Esophagus squamous epithelium (tissue), 5 donors: ENCODE data around the gene CTXN1. TPM values are rescaled to one million over a fixed set of nuclear protein-coding genes. Genes with fewer than 3 reads are reported as not detected.

Experiments used
- DNase-seq: peaks from one replicate; lab custom pipeline; 2025; lab: John Stamatoyannopoulos, UW
- H3K27ac ChIP-seq, 4 donors: fragments of 200-600 bp; sonication (generic); one replicate each; pipeline ENCODE4 v1.5.1; 2016 to 2019; ENCODE audit warnings: mild to moderate bottlenecking in 1 of 4
- H3K27me3 ChIP-seq, 4 donors: fragments of 200-600 bp; sonication (generic); 1 replicate in 3 of 4; 2 replicates in 1 of 4; pipeline versions ENCODE4 v1.5.1 to v1.6.0; 2017 to 2021; ENCODE audit warnings: antibody characterized with exemption in 1 of 4
- H3K36me3 ChIP-seq, 3 donors: fragments of 200-600 bp; sonication (generic); one replicate each; pipeline ENCODE4 v1.5.1; 2016 to 2019
- H3K4me1 ChIP-seq, 3 donors: fragments of 200-600 bp; sonication (generic); one replicate each; pipeline ENCODE4 v1.5.1; 2017 to 2019
- H3K4me3 ChIP-seq, 4 donors: fragments of 200-600 bp; sonication (generic); 1 replicate in 3 of 4; 2 replicates in 1 of 4; pipeline ENCODE4 v1.5.1; 2016 to 2019; ENCODE audit warnings: mild to moderate bottlenecking in 2 of 4, moderate library complexity in 1 of 4
- H3K9me3 ChIP-seq, 3 donors: fragments of 200-600 bp; sonication (generic); one replicate each; pipeline ENCODE4 v1.5.1; 2016 to 2019
- POLR2A ChIP-seq, 4 donors: fragments of 450-650 bp; IDR thresholded peaks; one replicate each; pipeline ENCODE4 v1.6.1; 2017; ENCODE audit warnings: antibody characterized with exemption in 4 of 4, mild to moderate bottlenecking in 4 of 4, moderate library complexity in 3 of 4
- WGBS, 2 donors: methylation state at CpG; one replicate each; pipeline ENCODE4 v1.1.5; 2018; 5-methylcytosine and 5-hydroxymethylcytosine counted together
- intact Hi-C: fragments of 100-400 bp; cut with DNase I; formaldehyde crosslinking; loops from one replicate; pipeline ENCODE4 v1.15.0; 2022
- total RNA-seq, 4 donors: library from RNA; depleted of rRNA; stranded (reverse); fragments of >200 nt; gene quantifications; one replicate each; pipeline ENCODE4 v1.1.0, GENCODE V29; 2016
- TF ChIP-seq, protein P1 (sequence below), 6 experiments: fragments of 450-650 bp in 4 of 6; fragments of 200-600 bp in 2 of 6; sonication (generic) in 2 of 6; IDR thresholded peaks; one replicate each; pipeline ENCODE4 v1.5.1; 2016 to 2019; ENCODE audit warnings: antibody characterized with exemption in 6 of 6, mild to moderate bottlenecking in 4 of 6, moderate library complexity in 4 of 6
- donor health status: DM: yes; HTN: yes; CAD: no.

Gene CTXN1
- total RNA-seq, 4 donors from 2014 or later: 0.35 to 2.7 (median 0.75) TPM; not detected in 1

DNA sequence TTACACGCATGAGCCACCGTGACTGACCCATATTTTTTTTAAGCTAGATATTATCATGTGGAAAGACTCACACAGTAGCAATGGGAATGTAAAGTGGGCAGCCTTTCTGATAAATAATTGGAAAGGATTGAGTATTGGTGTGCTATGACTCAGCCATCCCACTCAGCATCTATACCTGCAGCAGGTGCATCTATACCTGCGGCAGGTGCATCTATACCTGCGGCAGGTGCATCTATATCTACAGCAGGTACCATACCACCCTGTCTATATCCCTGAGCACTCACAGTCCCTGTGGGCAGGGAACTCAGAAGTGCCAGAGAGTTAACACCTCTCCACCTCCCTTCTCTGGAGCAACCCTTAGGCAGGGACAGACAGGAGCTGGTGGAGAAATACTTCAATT is 42.8 kb downstream of the CTXN1 start:
- Histone ChIP-seq H3K4me1 (peaks cover 2 to 3% (median 2%) of the 10 kb centered on the region in 3 donors), H3K36me3 (no peaks in the 10 kb centered on the region), H3K9me3 (no peaks in the 10 kb centered on the region), H3K27me3 (peaks cover 0 to 22% (median 0%) of the 10 kb centered on the region in 4 donors), H3K4me3 (no peak overlapping the region), H3K27ac (no peak overlapping the region)
- no peak for TF ChIP-seq POLR2A (IDR thresholded peaks at IDR 0.05)
- TF ChIP-seq, protein P1, sequence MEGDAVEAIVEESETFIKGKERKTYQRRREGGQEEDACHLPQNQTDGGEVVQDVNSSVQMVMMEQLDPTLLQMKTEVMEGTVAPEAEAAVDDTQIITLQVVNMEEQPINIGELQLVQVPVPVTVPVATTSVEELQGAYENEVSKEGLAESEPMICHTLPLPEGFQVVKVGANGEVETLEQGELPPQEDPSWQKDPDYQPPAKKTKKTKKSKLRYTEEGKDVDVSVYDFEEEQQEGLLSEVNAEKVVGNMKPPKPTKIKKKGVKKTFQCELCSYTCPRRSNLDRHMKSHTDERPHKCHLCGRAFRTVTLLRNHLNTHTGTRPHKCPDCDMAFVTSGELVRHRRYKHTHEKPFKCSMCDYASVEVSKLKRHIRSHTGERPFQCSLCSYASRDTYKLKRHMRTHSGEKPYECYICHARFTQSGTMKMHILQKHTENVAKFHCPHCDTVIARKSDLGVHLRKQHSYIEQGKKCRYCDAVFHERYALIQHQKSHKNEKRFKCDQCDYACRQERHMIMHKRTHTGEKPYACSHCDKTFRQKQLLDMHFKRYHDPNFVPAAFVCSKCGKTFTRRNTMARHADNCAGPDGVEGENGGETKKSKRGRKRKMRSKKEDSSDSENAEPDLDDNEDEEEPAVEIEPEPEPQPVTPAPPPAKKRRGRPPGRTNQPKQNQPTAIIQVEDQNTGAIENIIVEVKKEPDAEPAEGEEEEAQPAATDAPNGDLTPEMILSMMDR (IDR thresholded peaks at IDR 0.05): no peak
- 57 to 76% methylated on average over 3 to 4 of the region's 4 CpGs for WGBS, 2 donors
- intact Hi-C loops: no loop called here
- no peak for DNase-seq

DNA sequence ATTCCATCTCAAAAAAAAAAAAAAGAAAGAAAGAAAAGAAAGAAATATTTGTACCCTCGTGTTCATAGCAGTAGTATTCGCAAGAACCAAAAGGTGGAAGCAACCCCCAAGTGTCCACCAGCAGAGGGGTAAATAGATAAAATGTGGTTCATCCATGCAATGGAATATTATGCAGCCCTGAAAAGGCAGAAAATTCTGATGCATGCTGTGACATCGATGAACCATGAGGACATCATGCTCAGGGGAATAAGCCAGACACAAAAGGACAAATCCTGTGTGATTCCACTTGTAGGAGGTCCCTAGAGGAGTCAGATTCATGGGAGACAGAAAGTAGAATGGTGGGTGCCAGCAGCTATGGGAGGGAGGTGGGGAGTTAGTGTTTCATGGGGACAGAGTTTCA is 44.0 kb downstream of the CTXN1 start:
- intact Hi-C loops: no loop called here
- no peaks in the 10 kb centered on the region for H3K4me1 ChIP-seq
- no peak overlapping the region for H3K4me3 ChIP-seq
- no peak for TF ChIP-seq POLR2A (IDR thresholded peaks at IDR 0.05)
- TF ChIP-seq, protein P1 (IDR thresholded peaks at IDR 0.05): no peak
- 86 to 88% methylated on average over 3 of the region's 3 CpGs for WGBS, 2 donors
- no peaks in the 10 kb centered on the region for H3K36me3 ChIP-seq
- no peak overlapping the region for H3K27ac ChIP-seq
- peaks cover 0 to 16% (median 0%) of the 10 kb centered on the region in 4 donors for H3K27me3 ChIP-seq
- no peak for DNase-seq
- no peaks in the 10 kb centered on the region for H3K9me3 ChIP-seq

DNA sequence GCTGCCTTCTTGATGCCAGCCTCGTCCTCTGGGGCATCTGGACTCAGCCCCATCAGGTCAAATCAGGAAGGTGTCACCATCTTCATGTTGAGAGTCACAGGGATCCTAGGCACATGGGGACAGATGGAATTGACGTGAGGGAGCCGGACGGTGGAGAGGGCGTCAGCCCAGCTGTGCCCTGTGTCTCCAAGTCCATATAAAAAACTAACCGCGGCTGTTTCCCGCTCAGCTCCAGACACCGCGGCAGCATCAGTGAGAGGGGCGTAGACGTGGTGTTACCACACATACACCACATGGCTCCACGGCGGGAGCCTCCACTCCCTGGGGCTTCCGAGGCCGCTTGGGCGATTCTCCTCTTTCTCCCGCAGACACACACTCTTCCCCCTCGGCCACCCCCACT is 46.1 kb downstream of the CTXN1 start:
- intact Hi-C loops: no loop called here

DNA sequence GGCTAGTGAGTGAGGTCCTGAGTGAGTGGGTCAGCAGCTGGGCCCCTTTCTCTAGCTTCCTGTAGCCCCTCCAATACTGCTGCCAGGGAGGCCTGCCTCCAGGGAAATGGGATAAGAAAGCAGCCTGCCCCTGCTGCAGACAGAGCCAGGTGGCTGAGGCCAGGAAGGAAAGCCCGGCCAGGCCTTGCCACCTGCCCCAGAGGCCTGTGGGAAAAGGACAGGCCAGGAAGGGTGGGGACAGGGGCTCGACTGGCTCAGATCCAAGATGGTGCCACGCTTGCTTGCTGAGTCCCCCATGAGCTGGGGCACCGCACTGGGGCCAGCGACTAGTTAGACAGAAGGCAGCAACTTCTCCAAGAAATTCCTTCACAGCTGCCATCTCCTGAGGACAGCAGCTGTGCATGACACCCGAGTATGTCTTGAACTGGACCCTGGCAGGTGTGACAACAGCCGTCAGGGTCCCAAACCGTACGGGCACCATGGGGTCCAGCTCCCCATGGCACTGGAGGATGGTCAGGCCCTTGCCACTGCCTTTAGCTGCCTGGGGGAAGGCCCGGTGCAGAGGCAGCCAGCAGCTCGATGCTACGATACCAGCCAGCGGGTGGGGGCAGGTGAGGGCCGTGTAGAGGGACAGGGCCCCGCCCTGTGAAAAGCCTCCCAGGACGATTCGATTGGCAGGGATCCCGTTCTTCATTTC is 46.7 kb downstream of the CTXN1 start:
- TF ChIP-seq, protein P1 (IDR thresholded peaks at IDR 0.05): no peak
- no peak for TF ChIP-seq POLR2A (IDR thresholded peaks at IDR 0.05)
- peaks cover 0 to 7% (median 2%) of the 10 kb centered on the region in 3 donors for H3K4me1 ChIP-seq
- no peaks in the 10 kb centered on the region for H3K9me3 ChIP-seq
- DNase-seq: no peak
- H3K27ac ChIP-seq: no peak overlapping the region
- 62 to 80% methylated on average over 3 to 5 of the region's 18 CpGs for whole genome bisulfite sequencing, 2 donors
- H3K27me3 ChIP-seq: peaks cover 0 to 35% (median 5%) of the 10 kb centered on the region in 4 donors
- intact Hi-C loops: no loop called here
- no peak overlapping the region for H3K4me3 ChIP-seq
- H3K36me3 ChIP-seq: no peaks in the 10 kb centered on the region

More for the DNA sequence above, 46.1 kb downstream of the CTXN1 start:
- TF ChIP-seq, protein P1 (IDR thresholded peaks at IDR 0.05): no peak
- TF ChIP-seq POLR2A (IDR thresholded peaks at IDR 0.05): no peak
- WGBS, 2 donors: 81 to 88% methylated on average over 18 of the region's 19 CpGs
- no peak for DNase-seq
- Histone ChIP-seq H3K4me1 (peaks cover 0 to 2% (median 0%) of the 10 kb centered on the region in 3 donors), H3K4me3 (no peak overlapping the region), H3K27ac (no peak overlapping the region), H3K27me3 (peaks cover 0 to 29% (median 2%) of the 10 kb centered on the region in 4 donors), H3K36me3 (no peaks in the 10 kb centered on the region), H3K9me3 (no peaks in the 10 kb centered on the region)

DNA sequence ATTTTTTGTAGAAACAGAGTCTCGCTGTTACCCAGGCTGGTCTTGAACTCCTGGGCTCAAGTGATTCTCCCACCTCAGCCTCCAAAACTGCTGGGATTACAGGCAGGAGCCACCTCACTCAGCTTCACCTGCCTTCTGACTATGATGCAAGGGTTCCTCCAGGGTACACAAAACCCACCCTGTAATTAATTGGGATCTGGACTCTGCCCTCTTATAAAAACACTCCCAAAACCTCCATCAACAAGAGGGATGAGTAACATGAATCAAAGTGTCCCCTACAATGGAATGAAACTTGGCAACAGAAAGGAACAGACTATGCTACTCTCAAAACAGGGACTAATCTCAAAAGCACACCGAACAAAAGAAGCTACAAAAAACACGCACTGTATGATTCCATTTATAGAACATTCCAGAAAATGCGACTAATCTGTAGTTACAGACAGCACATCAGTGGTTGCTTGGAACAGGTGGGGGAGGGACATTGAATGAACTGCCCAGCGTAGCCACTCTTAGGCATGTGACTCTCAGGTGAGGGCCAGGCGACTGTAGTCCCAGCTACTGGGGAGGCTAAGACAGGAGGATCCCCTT is 48.6 kb downstream of the CTXN1 start:
- Histone ChIP-seq H3K27me3 (peaks cover 10 to 54% (median 20%) of the 10 kb centered on the region in 4 donors), H3K9me3 (no peaks in the 10 kb centered on the region), H3K36me3 (no peaks in the 10 kb centered on the region), H3K4me3 (no peak overlapping the region), H3K4me1 (peaks cover 8 to 27% (median 10%) of the 10 kb centered on the region in 3 donors), H3K27ac (no peak overlapping the region)
- WGBS, 2 donors: 47 to 67% methylated on average over 6 of the region's 6 CpGs
- intact Hi-C loops: no loop called here
- TF ChIP-seq, protein P1 (IDR thresholded peaks at IDR 0.05): no peak
- TF ChIP-seq POLR2A (IDR thresholded peaks at IDR 0.05): no peak
- DNase-seq: no peak
